GM12873 (cell line): ENCODE results near the gene WHRN.

Experiments
- CTCF ChIP-seq: IDR thresholded peaks from 2 replicates; pipeline ENCODE4 v1.5.1; 2012; ENCODE audit warnings: low read depth, mild to moderate bottlenecking, moderate library complexity, low read length, control low read depth; ENCODE audit not compliant: insufficient read depth; ENCODE audit errors: missing control alignments

Gene WHRN

GRCh38 chr9:114470121-114470520 is 35.2 kb downstream of the WHRN start:
- no peak for TF ChIP-seq CTCF

GRCh38 chr9:114469091-114469853 is 36.0 kb downstream of the WHRN start:
- TF ChIP-seq CTCF, result no peak

- no peak for TF ChIP-seq CTCF
Observed at GRCh38 chr9:114467910-114468309, 37.4 kb downstream of the WHRN start.

DNA sequence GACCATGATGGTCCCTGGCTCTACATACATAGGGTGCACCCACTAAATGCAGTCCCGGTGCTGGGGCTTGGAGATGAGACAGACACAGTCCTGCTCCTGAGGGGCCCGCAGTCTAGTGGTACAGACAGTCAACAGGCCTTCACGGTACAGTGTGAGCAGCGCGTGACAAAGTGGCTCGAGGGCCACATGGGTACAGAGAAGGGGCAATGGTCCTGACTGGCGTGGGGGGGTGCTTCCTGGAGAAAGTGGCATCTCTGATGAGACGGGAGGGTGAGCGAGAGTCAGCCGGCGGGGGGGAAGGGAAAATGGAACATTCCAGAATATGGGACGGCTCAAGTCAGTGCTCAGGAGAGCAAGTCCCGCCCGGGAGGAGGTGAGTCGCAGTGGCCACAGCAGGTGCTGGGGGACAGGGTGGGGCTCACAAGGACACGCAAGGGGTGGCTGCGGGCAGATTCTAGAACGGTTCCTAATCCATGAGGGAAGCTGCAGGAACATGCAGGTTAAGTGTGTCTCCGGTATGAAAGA is 38.0 kb downstream of the WHRN start:
- TF ChIP-seq CTCF, result no peak

GRCh38 chr9:114465906-114466900 is 39.1 kb downstream of the WHRN start:
- TF ChIP-seq CTCF, result no peak

GRCh38 chr9:114465417-114465816 is 39.9 kb downstream of the WHRN start:
- no peak for TF ChIP-seq CTCF

- no peak for TF ChIP-seq CTCF
Observed at GRCh38 chr9:114464281-114465051, 40.8 kb downstream of the WHRN start.
